GM19193 (cell line): ENCODE data around the gene OPRL1.

Source experiments
- POLR2A ChIP-seq: IDR thresholded peaks from 4 replicates; pipeline ENCODE4 v1.6.1; 2011; ENCODE audit not compliant: insufficient read depth, insufficient read length; ENCODE audit errors: extremely low read depth

Gene OPRL1

GRCh38 chr20:64050261-64051032 lies 29.4 kb upstream of the OPRL1 start:
- no peak for TF ChIP-seq POLR2A

DNA sequence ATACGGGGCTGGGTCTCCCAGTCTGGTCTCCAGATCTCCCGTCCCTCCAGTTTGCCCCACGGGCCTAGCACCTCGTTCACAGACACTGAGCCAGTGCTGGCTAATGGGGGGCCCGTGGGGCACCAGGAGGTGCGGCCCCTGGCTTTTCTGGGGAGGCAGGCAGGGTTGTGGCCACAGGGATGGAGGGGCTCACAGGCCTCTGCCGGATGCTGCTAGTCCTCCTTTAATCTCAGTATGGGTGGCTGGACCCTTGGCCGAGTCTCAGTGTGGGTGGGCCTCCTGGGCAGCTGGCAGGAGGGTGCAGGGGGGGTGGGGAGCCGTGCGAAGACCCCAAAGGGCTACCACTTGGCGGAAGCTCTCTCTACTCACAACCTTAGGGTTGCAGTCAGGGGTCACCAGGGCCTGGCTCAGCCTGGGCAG lies 28.8 kb upstream of the OPRL1 start:
- TF ChIP-seq POLR2A: no peak

DNA sequence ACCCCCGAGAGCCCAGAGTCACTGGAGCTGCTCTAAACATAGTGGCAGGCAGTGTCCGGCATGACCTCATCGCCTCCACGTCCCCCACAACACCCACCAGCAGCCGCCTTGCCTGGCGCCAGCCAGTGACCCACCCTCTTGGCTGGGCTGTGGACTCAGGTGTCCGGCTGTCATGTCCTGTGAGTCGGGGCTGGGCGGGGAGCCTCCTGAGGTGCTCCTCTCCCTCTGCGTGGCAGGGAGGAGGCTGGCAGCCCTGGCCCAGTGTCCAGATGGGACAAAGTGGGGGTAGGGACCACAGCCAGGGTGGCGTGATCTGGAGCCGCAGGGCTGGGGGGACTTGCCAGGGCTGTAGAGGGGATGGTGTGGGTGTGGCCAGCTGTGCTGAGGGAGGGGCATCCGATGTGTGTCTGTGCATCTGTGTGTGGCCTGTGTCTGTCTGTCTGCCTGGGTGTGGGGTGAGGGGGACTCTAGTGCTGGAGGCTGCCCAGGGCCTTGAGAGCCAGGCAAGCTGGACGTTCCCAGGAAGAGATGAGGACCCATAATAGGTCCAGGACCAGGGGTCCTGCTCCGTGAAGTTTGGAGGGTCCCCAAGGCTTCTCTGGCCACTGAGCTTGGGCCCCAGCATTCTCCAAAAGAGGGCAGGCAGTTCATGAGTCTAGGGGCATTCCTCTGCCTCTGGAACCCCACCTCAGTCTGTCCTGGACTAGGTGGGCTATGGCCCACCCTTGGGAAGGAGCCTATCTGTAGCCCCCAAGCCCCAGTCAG lies 28.1 kb upstream of the OPRL1 start:
- TF ChIP-seq POLR2A: no peak

DNA sequence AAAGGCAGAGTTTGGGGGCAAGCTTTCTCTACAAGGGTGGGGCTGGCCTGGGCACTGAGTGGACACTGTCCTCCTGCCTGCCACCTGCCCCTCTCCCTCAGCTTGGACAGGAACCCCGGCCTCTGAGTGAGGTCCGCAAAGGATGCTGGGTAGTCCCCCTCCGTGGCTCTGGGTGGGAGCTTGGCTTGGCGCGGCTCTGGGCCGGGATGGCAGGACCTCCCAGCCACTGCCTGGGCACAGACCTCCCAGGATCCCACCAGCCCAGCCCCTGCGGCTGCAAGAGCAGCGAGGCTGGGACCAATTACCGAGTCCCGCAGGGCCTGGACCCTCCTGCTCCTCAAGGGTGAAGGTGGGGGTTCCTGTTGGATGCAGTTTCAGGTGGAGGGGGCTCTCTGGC lies 27.6 kb upstream of the OPRL1 start:
- no peak for TF ChIP-seq POLR2A

DNA sequence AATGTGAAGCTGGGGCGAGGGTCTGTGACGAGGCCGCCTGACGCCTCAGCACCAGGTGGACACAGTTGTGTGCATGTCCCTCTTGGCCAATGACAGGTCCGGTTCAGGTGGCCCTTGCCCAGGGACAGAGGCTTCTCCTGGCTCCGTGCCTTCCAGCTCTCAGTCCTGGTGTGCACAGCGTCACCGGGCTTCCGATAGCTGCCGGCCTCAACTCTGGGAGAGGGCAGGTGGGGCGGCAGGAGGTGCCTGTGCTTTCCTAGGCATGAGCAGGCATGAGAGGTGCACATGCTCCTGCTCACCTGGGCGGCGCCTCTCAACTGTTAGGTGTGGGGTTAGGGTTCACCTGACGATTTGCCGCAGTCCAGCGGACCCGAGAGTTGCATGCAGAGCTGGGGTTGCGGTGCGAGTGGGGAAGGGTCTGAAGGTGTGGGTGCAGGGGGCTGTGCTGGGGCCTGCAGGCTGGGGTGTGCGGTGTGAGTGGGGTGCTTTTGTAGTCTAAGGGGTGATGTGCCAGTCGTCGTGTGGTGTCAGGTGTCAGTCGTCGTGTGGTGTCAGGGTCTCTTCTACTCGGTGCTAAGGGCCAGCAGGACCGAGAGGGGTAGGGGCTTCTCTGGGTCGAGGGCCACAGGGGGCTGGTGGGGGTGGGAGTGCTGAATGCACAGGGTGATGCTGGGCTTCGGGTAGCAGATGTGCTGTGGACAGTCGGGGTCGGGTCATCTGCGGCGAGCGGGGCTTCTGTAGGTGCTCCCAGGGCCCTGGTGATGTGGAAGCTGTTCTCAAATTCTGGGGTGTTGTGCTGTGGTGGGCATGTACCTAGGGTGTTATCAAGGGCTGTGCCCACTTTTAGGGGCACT lies 26.7 kb upstream of the OPRL1 start:
- no peak for TF ChIP-seq POLR2A

DNA sequence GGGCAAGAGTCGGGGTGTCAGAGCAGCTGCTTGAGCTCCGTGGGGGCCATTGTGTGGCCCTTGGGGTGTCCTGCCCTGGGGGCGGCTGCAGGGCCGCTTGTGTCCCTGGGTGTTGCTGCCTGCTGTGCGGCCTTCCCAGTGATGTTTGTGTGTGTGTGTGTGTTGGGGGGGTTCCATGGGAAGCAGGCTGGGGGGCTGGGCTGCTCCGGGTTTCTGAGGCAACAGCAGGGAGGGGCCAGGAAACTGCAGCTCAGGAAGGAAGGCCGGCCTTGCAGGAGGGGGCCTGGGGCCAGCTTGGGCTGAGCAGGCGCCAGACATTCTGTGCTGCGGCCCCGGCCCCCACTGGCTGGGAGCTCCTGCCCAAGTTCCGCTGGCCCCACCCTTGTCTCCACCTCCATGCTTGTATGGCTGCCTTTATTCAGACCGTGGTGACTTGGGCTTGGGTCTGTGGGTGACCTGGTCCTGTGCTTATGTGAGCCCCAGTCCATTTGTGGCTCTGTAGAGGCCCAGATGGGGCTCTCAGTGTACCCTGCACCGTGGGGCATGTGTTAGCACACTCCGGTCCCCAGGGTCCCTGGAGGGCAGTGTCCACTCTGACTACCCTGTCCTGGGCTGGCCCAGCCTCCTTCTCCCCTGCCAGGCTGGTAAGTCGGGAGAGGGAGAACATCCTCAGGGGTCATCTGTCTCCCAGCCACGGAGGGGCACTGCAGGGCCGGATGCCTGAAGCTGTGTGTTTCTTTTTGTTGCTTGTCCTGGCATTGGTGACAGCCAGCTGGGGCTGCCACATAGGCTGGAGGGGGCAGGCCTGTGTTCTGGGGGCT lies 25.8 kb upstream of the OPRL1 start:
- no peak for TF ChIP-seq POLR2A

DNA sequence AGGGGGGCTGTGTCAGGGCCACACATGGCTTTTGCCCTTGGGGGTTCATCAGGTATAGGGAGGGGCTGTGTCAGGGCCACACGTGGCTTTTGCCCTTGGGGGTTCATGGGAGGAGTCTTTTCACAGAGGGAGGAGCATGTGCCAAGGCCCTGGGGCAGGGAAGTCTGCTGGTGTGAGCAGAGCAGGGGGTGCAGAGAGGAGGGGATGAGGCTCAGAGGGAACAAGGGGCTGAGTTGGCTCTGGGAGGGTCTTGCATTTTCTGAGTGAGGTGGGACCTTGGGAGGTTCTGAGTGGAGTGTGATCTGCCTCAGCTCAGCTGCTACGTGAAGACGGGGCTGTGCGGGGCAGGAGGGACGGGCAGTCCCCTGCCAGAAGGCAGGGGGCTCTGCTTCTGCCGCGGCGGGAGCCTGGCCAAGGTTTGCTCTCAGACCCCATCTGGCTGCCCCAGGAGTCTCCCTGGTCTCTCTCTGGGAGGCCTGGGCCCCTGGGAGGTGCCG lies 24.4 kb upstream of the OPRL1 start:
- no peak for TF ChIP-seq POLR2A

GRCh38 chr20:64055893-64056638 lies 23.8 kb upstream of the OPRL1 start:
- no peak for TF ChIP-seq POLR2A

DNA sequence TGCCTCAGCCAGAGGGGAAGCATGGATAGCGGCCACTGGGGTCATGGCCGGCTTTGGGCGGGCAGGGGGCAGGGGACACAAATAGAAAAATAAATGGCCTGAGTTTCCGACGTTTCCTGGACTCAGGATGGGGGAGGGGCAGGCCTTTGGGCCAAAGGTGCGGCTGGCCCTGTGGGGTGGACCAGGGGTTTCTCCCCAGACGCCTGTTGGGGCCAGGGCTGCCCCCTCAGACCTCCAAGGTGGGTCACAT lies 23.3 kb upstream of the OPRL1 start:
- TF ChIP-seq POLR2A: no peak

DNA sequence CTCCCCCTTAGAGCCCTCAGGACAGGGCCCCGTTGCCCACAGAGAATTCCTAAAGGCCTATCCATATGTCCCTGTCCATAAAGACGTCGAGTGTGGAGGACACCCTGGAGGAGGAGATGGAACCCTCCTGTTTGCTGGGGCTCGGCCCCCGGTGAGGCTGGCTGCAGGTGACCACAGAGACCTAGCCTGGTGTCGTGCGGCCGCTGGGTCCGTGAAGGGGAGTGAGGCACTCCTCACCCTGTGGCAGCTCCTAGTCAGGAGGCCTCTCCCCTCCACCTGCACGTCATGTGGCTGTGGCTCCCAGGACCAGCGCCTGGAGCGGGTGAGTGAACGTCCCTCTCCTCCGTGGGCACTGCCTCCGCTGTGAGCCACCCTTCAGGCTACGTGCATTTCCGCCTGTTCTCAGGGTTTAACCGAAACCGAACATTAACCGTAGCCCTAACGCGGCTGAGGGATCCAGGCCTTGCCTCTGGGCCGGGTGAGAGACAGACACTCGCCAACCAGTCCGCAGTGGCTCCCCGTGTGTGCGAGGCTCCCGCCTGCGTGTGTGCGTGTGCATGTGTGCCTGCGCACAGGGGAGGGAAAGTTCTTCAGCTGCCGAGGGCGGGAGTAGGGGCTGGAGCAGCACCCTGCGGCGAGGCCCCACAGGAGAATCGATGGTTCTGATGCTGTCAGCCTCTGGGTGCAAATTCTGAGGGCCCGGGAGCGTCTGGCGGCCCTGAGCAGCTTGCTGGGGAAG lies 22.8 kb upstream of the OPRL1 start:
- no peak for TF ChIP-seq POLR2A

DNA sequence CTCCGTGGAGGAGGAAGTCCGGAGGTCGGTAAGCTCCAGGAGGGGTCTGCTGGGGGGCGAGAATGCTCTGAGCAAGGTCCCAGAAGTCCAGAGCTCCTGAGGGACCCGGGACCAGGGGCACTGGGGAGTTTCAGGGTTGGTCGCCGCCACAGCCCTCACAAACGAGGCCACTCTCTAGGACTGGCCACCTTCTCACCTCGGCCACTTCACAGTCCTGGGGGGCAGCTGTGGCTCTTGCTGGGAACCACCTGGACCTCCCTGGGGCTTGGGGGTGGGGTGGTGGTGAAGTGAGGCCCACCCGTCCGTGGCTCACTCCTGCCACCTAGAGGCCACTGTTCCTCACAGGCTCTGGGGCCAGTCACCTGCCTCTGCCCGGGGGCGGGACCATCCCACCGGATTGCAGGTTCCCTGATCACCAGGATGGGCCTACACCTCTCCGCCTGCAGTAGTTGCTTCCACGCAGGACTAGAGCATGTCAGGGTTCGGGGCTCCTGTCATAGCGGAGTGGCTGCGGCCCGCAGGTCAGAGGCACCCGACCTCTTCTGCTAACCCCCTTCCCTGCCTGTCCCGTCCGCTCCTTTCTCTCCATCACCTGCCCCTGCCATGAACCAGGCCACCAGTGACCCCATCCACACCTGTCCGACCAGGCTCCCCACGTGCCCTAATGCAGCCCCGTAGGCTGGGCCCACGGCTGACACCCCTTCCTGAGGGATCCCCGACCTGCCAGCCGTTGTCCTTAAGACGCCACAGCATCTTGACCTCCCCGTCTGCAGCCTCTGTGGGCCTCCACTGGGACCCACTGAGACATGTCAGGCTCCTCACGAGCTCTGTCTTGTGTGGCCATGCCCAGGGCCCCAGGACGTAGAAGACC lies 22.0 kb upstream of the OPRL1 start:
- peak; percentile 1 for TF ChIP-seq POLR2A

GRCh38 chr20:64058536-64058935 lies 21.3 kb upstream of the OPRL1 start:
- no peak for TF ChIP-seq POLR2A

- no peak for TF ChIP-seq POLR2A
Measured at GRCh38 chr20:64062276-64062595, 17.6 kb upstream of the OPRL1 start.
